ENCODE measurements around the gene UHRF1. TPM values are rescaled to one million over a fixed set of nuclear protein-coding genes. Genes with fewer than 3 reads are reported as not detected.

Gene UHRF1
- total RNA-seq, 1 experiment from 2014 or later, result 109 TPM

DNA sequence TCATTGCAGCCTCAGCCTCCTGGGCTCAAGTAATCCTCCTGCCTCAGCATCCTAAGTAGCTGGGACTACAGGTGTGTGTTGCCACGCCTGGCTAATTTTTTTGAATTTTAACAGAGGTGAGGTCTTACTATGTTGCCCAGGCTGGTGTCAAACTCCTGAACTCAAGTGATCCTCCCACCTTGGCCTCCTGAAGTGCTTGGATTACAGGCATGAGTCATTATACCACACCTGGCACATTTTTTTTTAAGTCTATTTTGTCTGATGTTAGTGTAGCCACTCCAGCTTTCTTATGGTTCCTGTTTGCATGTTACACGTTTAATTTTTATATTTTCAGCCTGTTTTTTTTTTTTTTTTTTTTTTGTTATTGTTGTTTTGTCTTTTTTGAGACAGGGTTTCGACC, 84.4 kb downstream of the UHRF1 start:
- DNase-seq (ENCODE audit: low read depth, low spot score), result no peak
- Histone ChIP-seq H3K9ac (ENCODE audit: low read length) (no peak overlapping the region), H3K4me1 (ENCODE audit: control insufficient read depth in 1 of 2, insufficient read depth in 2 of 2, low read length in 2 of 2) (peaks cover 13 to 26% of the 10 kb centered on the region in 2 experiments), H2AFZ (ENCODE audit: low read depth, low read length, poor library complexity, severe bottlenecking) (no peak overlapping the region), H3K9me2 (ENCODE audit: insufficient read depth) (no peaks in the 10 kb centered on the region), H3K79me2 (ENCODE audit: insufficient read depth, low read length) (peaks cover 47% of the 10 kb centered on the region), H3K4me2 (ENCODE audit: low read length) (peak overlapping the region; percentile 2), H3K4me3 (replicated peaks in 1 of 2; ENCODE audit: low read depth in 1 of 2, low read length in 2 of 2) (no peak overlapping the region), H4K20me1 (ENCODE audit: insufficient read depth) (no peaks in the 10 kb centered on the region), H3K27ac (ENCODE audit: low read depth, low read length) (no peak overlapping the region), H3K36me3 (ENCODE audit: control insufficient read depth in 1 of 2, insufficient read depth in 2 of 2, low read length in 2 of 2) (no peaks in the 10 kb centered on the region), H3K9me3 (ENCODE audit: control insufficient read depth in 1 of 2, insufficient read depth in 1 of 2, low read depth in 1 of 2, low read length in 2 of 2) (no peaks in the 10 kb centered on the region), H3K27me3 (ENCODE audit: insufficient read depth, low read length) (no peaks in the 10 kb centered on the region)
- TF ChIP-seq POLR2A (IDR thresholded peaks at IDR 0.05; ENCODE audit: borderline replicate concordance, extremely low read depth, insufficient read depth, insufficient read length) (no peak), FOSL1 (IDR thresholded peaks at IDR 0.05; ENCODE audit: low read depth) (0 out of 2 replicates have a peak, but pooled peaks have one; percentile 15)
- intact Hi-C loops (cut with micrococcal nuclease), result no loop called here
- RAD21 ChIA-PET (ENCODE audit: low non-redundant PET in 1 of 2, low total read pairs in 2 of 2, uncharacterized antibody in 2 of 2, unreplicated experiment in 2 of 2), result no interaction called here
- peak; percentile 58 for ATAC-seq
- no TSS peak for BruUV-seq (replicated peaks)
- CTCF ChIA-PET, result no interaction called here
- POLR2A ChIA-PET, result interaction anchor here (0.6 kb wide), 1 partner anchor 126 kb away, joined by 4 read pairs; the partner anchor contains the start of gene PLIN3

GRCh38 chr19:4996701-4997100, 87.4 kb downstream of the UHRF1 start:
- Histone ChIP-seq H3K36me3 (ENCODE audit: control insufficient read depth in 1 of 2, insufficient read depth in 2 of 2, low read length in 2 of 2) (no peaks in the 10 kb centered on the region), H3K79me2 (ENCODE audit: insufficient read depth, low read length) (peaks cover 33% of the 10 kb centered on the region), H3K4me3 (replicated peaks in 1 of 2; ENCODE audit: low read depth in 1 of 2, low read length in 2 of 2) (no peak overlapping the region), H3K9ac (ENCODE audit: low read length) (no peak overlapping the region), H3K27me3 (ENCODE audit: insufficient read depth, low read length) (no peaks in the 10 kb centered on the region), H4K20me1 (ENCODE audit: insufficient read depth) (no peaks in the 10 kb centered on the region), H3K27ac (ENCODE audit: low read depth, low read length) (no peak overlapping the region), H3K4me2 (ENCODE audit: low read length) (no peak overlapping the region), H3K4me1 (ENCODE audit: control insufficient read depth in 1 of 2, insufficient read depth in 2 of 2, low read length in 2 of 2) (peaks cover 13 to 17% of the 10 kb centered on the region in 2 experiments), H2AFZ (ENCODE audit: low read depth, low read length, poor library complexity, severe bottlenecking) (no peak overlapping the region), H3K9me2 (ENCODE audit: insufficient read depth) (no peaks in the 10 kb centered on the region), H3K9me3 (ENCODE audit: control insufficient read depth in 1 of 2, insufficient read depth in 1 of 2, low read depth in 1 of 2, low read length in 2 of 2) (no peaks in the 10 kb centered on the region)
- ChIA-PET POLR2A (no interaction called here), CTCF (no interaction called here), RAD21 (ENCODE audit: low non-redundant PET in 1 of 2, low total read pairs in 2 of 2, uncharacterized antibody in 2 of 2, unreplicated experiment in 2 of 2) (no interaction called here)
- intact Hi-C loops (cut with micrococcal nuclease), result no loop called here
- TF ChIP-seq EZH2phosphoT487 (IDR thresholded peaks at IDR 0.05; ENCODE audit: borderline replicate concordance), result no peak
- TF ChIP-seq MAX (IDR thresholded peaks at IDR 0.05), result no peak
- TF ChIP-seq, protein P1, sequence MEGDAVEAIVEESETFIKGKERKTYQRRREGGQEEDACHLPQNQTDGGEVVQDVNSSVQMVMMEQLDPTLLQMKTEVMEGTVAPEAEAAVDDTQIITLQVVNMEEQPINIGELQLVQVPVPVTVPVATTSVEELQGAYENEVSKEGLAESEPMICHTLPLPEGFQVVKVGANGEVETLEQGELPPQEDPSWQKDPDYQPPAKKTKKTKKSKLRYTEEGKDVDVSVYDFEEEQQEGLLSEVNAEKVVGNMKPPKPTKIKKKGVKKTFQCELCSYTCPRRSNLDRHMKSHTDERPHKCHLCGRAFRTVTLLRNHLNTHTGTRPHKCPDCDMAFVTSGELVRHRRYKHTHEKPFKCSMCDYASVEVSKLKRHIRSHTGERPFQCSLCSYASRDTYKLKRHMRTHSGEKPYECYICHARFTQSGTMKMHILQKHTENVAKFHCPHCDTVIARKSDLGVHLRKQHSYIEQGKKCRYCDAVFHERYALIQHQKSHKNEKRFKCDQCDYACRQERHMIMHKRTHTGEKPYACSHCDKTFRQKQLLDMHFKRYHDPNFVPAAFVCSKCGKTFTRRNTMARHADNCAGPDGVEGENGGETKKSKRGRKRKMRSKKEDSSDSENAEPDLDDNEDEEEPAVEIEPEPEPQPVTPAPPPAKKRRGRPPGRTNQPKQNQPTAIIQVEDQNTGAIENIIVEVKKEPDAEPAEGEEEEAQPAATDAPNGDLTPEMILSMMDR (IDR thresholded peaks at IDR 0.05 in 2 of 3, conservative IDR thresholded peaks at IDR 0.05 in 1 of 3; ENCODE audit: borderline replicate concordance in 1 of 3, insufficient read depth in 1 of 3, low read depth in 2 of 3, low read length in 2 of 3), result no peak
- no peak for TF ChIP-seq RAD21 (IDR thresholded peaks at IDR 0.05; ENCODE audit: low read depth)
- TF ChIP-seq CEBPB (IDR thresholded peaks at IDR 0.05; ENCODE audit: low read depth), result no peak
- TF ChIP-seq POLR2A (IDR thresholded peaks at IDR 0.05; ENCODE audit: borderline replicate concordance, extremely low read depth, insufficient read depth, insufficient read length), result no peak
- ATAC-seq (no peak), DNase-seq (ENCODE audit: low read depth, low spot score) (no peak)
- BruUV-seq (replicated peaks), result no TSS peak
